IMR-90 (cell line): ENCODE measurements around the gene SLX4IP. TPM values are rescaled to one million over a fixed set of nuclear protein-coding genes. Genes with fewer than 3 reads are reported as not detected.

Experiments used
- ATAC-seq: fragments of 200-7000 bp; cut with Tn5 transposase; 2 replicates; pipeline ENCODE4 v1.9.1; 2020; ENCODE audit warnings: low read depth, mild to moderate bottlenecking, moderate library complexity
- BruUV-seq: library from RNA; stranded (reverse); fragments of 400-500 nt; replicated peaks from 2 replicates; lab custom pipeline; 2021; lab: Mats Ljungman, UMichigan
- CTCF ChIA-PET: fragments of 300-600 bp; formaldehyde crosslinking; extraction: SDS; loops from one replicate; lab custom pipeline; 2021; ENCODE audit warnings: antibody characterized with exemption; lab: Yijun Ruan, JAX
- POLR2A ChIA-PET: fragments of 300-600 bp; sonication (Branson Sonifier 250); formaldehyde crosslinking; loops from one replicate; lab custom pipeline; 2022; ENCODE audit warnings: antibody characterized with exemption; ENCODE audit not compliant: unreplicated experiment; lab: Charles Lee
- DNase-seq: peaks from one replicate; pipeline ENCODE4 v3.0.0; 2013
- H2AFZ ChIP-seq: replicated peaks from 2 replicates; pipeline ENCODE3; 2013; ENCODE audit warnings: low read length, mild to moderate bottlenecking; ENCODE audit not compliant: poor library complexity
- H2AK5ac ChIP-seq: 2 replicates; pipeline ENCODE4 v1.6.1; 2013; ENCODE audit warnings: low read depth, low read length, inconsistent platforms
- H2AK9ac ChIP-seq: replicated peaks from 2 replicates; pipeline ENCODE3; 2013; ENCODE audit warnings: mild to moderate bottlenecking, low read depth, low read length, moderate library complexity; ENCODE audit not compliant: poor library complexity
- H2BK120ac ChIP-seq: 2 replicates; pipeline ENCODE4 v1.6.1; 2013; ENCODE audit warnings: low read depth, low read length, inconsistent platforms
- H2BK15ac ChIP-seq: 3 replicates; pipeline ENCODE4 v1.6.1; 2013; ENCODE audit warnings: low read depth, low read length, inconsistent platforms
- H2BK20ac ChIP-seq: 2 replicates; pipeline ENCODE4 v1.6.1; 2013; ENCODE audit warnings: low read depth, mild to moderate bottlenecking, inconsistent platforms, low read length, moderate library complexity
- H2BK5ac ChIP-seq: 2 replicates; pipeline ENCODE4 v1.6.1; 2013; ENCODE audit warnings: mild to moderate bottlenecking, low read depth, low read length, inconsistent platforms; ENCODE audit not compliant: poor library complexity, severe bottlenecking
- H3K14ac ChIP-seq: replicated peaks from 2 replicates; pipeline ENCODE4 v1.6.1; 2013; ENCODE audit warnings: low read depth, low read length, inconsistent platforms
- H3K18ac ChIP-seq: 2 replicates; pipeline ENCODE4 v1.6.1; 2013; ENCODE audit warnings: low read depth, low read length, control low read depth
- H3K23ac ChIP-seq: 2 replicates; pipeline ENCODE4 v1.6.1; 2013; ENCODE audit warnings: low read depth, low read length, inconsistent platforms
- H3K27ac ChIP-seq: 2 replicates; pipeline ENCODE4 v1.5.1; 2013; ENCODE audit warnings: mild to moderate bottlenecking, control low read depth, low read length; ENCODE audit not compliant: insufficient read depth
- H3K27me3 ChIP-seq: 2 replicates; pipeline ENCODE4 v1.6.1; 2013; ENCODE audit warnings: low read length; ENCODE audit not compliant: control insufficient read depth, insufficient read depth
- H3K36me3 ChIP-seq: 2 replicates; pipeline ENCODE4 v1.6.1; 2013; ENCODE audit warnings: low read length, mixed read lengths; ENCODE audit not compliant: control insufficient read depth, insufficient read depth
- H3K4ac ChIP-seq: 2 replicates; pipeline ENCODE4 v1.6.1; 2013; ENCODE audit warnings: low read depth, low read length, inconsistent platforms
- H3K4me1 ChIP-seq: 2 replicates; pipeline ENCODE4 v1.6.1; 2013; ENCODE audit warnings: low read length, mixed read lengths; ENCODE audit not compliant: control insufficient read depth, insufficient read depth
- H3K4me2 ChIP-seq: 2 replicates; pipeline ENCODE4 v1.6.1; 2013; ENCODE audit warnings: low read depth, mild to moderate bottlenecking, control low read depth, low read length, moderate library complexity
- H3K4me3 ChIP-seq: 2 replicates; pipeline ENCODE4 v1.5.1; 2013; ENCODE audit warnings: low read depth, mild to moderate bottlenecking, control low read depth, low read length, moderate library complexity; ENCODE audit not compliant: insufficient read depth
- H3K56ac ChIP-seq: 2 replicates; pipeline ENCODE4 v1.6.1; 2013; ENCODE audit warnings: low read length, inconsistent platforms; ENCODE audit not compliant: insufficient read depth; ENCODE audit errors: extremely low read depth
- H3K79me1 ChIP-seq, 2 experiments: 2 replicates each; pipeline ENCODE4 v1.6.1; 2013; ENCODE audit warnings: low read length in 2 of 2, inconsistent platforms in 1 of 2, low read depth in 1 of 2
- H3K9ac ChIP-seq: 2 replicates; pipeline ENCODE4 v1.6.1; 2013; ENCODE audit warnings: low read depth, low read length, control low read depth
- H3K9me1 ChIP-seq: 2 replicates; pipeline ENCODE4 v1.6.1; 2013; ENCODE audit warnings: low read length, inconsistent platforms; ENCODE audit not compliant: insufficient read depth
- H3K9me3 ChIP-seq: 2 replicates; pipeline ENCODE4 v1.6.1; 2013; ENCODE audit warnings: low read length; ENCODE audit not compliant: control insufficient read depth, insufficient read depth
- H4K20me1 ChIP-seq: 2 replicates; pipeline ENCODE4 v1.6.1; 2013; ENCODE audit warnings: low read length, inconsistent platforms; ENCODE audit not compliant: insufficient read depth
- H4K5ac ChIP-seq: 2 replicates; pipeline ENCODE4 v1.6.1; 2013; ENCODE audit warnings: mild to moderate bottlenecking, low read depth, low read length, control low read depth
- H4K8ac ChIP-seq, 2 experiments: 2 replicates each; pipeline ENCODE4 v1.6.1; 2013; ENCODE audit warnings: low read depth in 2 of 2, low read length in 2 of 2, control low read depth in 1 of 2, inconsistent platforms in 1 of 2
- H4K91ac ChIP-seq: 2 replicates; pipeline ENCODE4 v1.6.1; 2013; ENCODE audit warnings: low read depth, low read length, inconsistent platforms; ENCODE audit not compliant: insufficient read depth
- BHLHE40 ChIP-seq: fragments of 150-350 bp; IDR thresholded peaks from 2 replicates; pipeline ENCODE4 v1.6.1; 2016; ENCODE audit warnings: mild to moderate bottlenecking, low read depth, low read length
- CEBPB ChIP-seq: IDR thresholded peaks from 2 replicates; pipeline ENCODE4 v1.6.1; 2012; ENCODE audit warnings: low read depth, low read length, improper control_type of control experiment
- CHD1 ChIP-seq: IDR thresholded peaks from 2 replicates; pipeline ENCODE4 v1.6.1; 2012; ENCODE audit warnings: low read depth, low read length, improper control_type of control experiment
- MAZ ChIP-seq: IDR thresholded peaks from 2 replicates; pipeline ENCODE4 v1.6.1; 2012; ENCODE audit warnings: low read depth, mild to moderate bottlenecking, low read length, improper control_type of control experiment, moderate library complexity, borderline replicate concordance
- NFE2L2 ChIP-seq: fragments of 150-350 bp; IDR thresholded peaks from 2 replicates; pipeline ENCODE4 v1.6.1; 2016; ENCODE audit warnings: low read depth, mild to moderate bottlenecking, low read length
- POLR2A ChIP-seq: IDR thresholded peaks from 2 replicates; pipeline ENCODE4 v1.6.1; 2012; ENCODE audit warnings: mild to moderate bottlenecking, low read depth, low read length
- RAD21 ChIP-seq: IDR thresholded peaks from 2 replicates; pipeline ENCODE4 v1.6.1; 2012; ENCODE audit warnings: low read length, improper control_type of control experiment
- RCOR1 ChIP-seq: IDR thresholded peaks from 2 replicates; pipeline ENCODE4 v1.6.1; 2012; ENCODE audit warnings: mild to moderate bottlenecking, low read length, improper control_type of control experiment; ENCODE audit not compliant: insufficient replicate concordance
- RFX5 ChIP-seq: IDR thresholded peaks from 2 replicates; pipeline ENCODE4 v1.8.0; 2012; ENCODE audit warnings: low read depth, mild to moderate bottlenecking, low read length, moderate library complexity
- SMC3 ChIP-seq: fragments of 150-350 bp; IDR thresholded peaks from 2 replicates; pipeline ENCODE4 v1.6.1; 2016; ENCODE audit warnings: low read depth, mild to moderate bottlenecking, antibody characterized with exemption, low read length, moderate library complexity
- WGBS, 2 experiments: methylation state at CpG; one replicate each; pipeline versions ENCODE4 v1.1.5 to v1.1.7; 2013; ENCODE audit warnings: missing lambda C conversion rate in 2 of 2; ENCODE audit not compliant: insufficient read length in 1 of 2; ENCODE audit errors: extremely low coverage in 2 of 2; 5-methylcytosine and 5-hydroxymethylcytosine counted together
- dilution Hi-C: fragments of 300-500 bp; cut with HindIII; formaldehyde crosslinking; loops from one replicate; pipeline ENCODE4 v1.14.3; 2018; ENCODE audit warnings: low sequenced_read_pairs; ENCODE audit not compliant: unreplicated experiment
- in situ Hi-C: fragments of 300-500 bp; cut with MboI; formaldehyde crosslinking; loops from 3 replicates; pipeline ENCODE4 v1.14.3; 2019; ENCODE audit warnings: low sequenced_read_pairs, inconsistent platforms, mixed read lengths
- intact Hi-C: fragments of 100-400 bp; cut with micrococcal nuclease; formaldehyde crosslinking; loops from 2 replicates; pipeline ENCODE4 v1.10.0; 2022
- polyA plus RNA-seq, 3 experiments: library from polyadenylated mRNA; depleted of rRNA; stranded (reverse); fragments of >200 nt; gene quantifications; 2 replicates each; pipeline ENCODE4 v1.2.3, GENCODE V29; 2012; ENCODE audit warnings: low replicate concordance in 1 of 3
- total RNA-seq: library from RNA; depleted of rRNA; stranded (reverse); fragments of >200 nt; gene quantifications from 2 replicates; pipeline ENCODE4 v1.2.3, GENCODE V29; 2012
- TF ChIP-seq, protein P1 (sequence below): conservative IDR thresholded peaks from 2 replicates; pipeline ENCODE4 v1.5.1; 2012; ENCODE audit warnings: mild to moderate bottlenecking, low read depth, low read length, improper control_type of control experiment
- TF ChIP-seq, protein P2 (sequence below): fragments of 150-350 bp; IDR thresholded peaks from 2 replicates; pipeline ENCODE4 v1.6.1; 2016; ENCODE audit warnings: low read depth, mild to moderate bottlenecking, low read length, moderate library complexity, borderline replicate concordance
- TF ChIP-seq, protein P3 (sequence below): fragments of 150-350 bp; IDR thresholded peaks from 2 replicates; pipeline ENCODE4 v1.6.1; 2017; ENCODE audit warnings: mild to moderate bottlenecking, antibody characterized with exemption, low read length, low read depth

Gene SLX4IP
- total and polyA plus RNA-seq, 2 of the 4 experiments (the other 2 are of a cell fraction), result 1.3 to 5.9 TPM

DNA sequence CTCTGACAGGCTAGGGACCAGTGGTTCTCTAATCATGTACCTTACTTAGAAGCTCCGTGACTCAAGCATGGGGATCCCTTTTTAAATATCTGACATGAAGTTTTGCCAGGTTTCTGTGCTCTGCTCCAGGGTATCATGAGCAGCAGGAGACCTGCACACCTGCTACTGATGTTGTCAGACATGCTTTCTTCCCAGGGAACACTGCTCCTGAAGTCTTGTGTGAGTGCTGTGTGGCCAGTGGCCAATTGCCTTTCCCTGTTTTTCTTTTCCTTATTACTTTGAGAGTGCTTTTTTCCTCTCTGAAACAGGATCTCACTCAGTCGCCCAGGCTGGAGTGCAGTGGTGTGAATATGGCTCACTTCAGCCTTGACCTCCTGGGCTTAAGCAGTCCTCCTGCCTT lies 26.4 kb downstream of the SLX4IP start:
- TF ChIP-seq, protein P1, sequence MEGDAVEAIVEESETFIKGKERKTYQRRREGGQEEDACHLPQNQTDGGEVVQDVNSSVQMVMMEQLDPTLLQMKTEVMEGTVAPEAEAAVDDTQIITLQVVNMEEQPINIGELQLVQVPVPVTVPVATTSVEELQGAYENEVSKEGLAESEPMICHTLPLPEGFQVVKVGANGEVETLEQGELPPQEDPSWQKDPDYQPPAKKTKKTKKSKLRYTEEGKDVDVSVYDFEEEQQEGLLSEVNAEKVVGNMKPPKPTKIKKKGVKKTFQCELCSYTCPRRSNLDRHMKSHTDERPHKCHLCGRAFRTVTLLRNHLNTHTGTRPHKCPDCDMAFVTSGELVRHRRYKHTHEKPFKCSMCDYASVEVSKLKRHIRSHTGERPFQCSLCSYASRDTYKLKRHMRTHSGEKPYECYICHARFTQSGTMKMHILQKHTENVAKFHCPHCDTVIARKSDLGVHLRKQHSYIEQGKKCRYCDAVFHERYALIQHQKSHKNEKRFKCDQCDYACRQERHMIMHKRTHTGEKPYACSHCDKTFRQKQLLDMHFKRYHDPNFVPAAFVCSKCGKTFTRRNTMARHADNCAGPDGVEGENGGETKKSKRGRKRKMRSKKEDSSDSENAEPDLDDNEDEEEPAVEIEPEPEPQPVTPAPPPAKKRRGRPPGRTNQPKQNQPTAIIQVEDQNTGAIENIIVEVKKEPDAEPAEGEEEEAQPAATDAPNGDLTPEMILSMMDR, result no peak
- TF ChIP-seq CHD1 (no peak), POLR2A (no peak), SMC3 (no peak), RAD21 (no peak), RFX5 (no peak), NFE2L2 (no peak), BHLHE40 (no peak), RCOR1 (no peak), CEBPB (no peak), MAZ (no peak)
- TF ChIP-seq, protein P2, sequence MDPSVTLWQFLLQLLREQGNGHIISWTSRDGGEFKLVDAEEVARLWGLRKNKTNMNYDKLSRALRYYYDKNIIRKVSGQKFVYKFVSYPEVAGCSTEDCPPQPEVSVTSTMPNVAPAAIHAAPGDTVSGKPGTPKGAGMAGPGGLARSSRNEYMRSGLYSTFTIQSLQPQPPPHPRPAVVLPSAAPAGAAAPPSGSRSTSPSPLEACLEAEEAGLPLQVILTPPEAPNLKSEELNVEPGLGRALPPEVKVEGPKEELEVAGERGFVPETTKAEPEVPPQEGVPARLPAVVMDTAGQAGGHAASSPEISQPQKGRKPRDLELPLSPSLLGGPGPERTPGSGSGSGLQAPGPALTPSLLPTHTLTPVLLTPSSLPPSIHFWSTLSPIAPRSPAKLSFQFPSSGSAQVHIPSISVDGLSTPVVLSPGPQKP, result no peak
- TF ChIP-seq, protein P3, sequence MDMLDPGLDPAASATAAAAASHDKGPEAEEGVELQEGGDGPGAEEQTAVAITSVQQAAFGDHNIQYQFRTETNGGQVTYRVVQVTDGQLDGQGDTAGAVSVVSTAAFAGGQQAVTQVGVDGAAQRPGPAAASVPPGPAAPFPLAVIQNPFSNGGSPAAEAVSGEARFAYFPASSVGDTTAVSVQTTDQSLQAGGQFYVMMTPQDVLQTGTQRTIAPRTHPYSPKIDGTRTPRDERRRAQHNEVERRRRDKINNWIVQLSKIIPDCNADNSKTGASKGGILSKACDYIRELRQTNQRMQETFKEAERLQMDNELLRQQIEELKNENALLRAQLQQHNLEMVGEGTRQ, result no peak
- Histone ChIP-seq H3K9ac (no peak overlapping the region), H4K20me1 (no peaks in the 10 kb centered on the region), H3K4ac (no peak overlapping the region), H4K8ac (no peak overlapping the region), H2AK5ac (no peak overlapping the region), H2AK9ac (no peak overlapping the region), H3K9me3 (peaks cover 2% of the 10 kb centered on the region), H3K4me2 (no peak overlapping the region), H3K27ac (no peak overlapping the region), H4K5ac (no peak overlapping the region), H3K4me3 (no peak overlapping the region), H2AFZ (no peak overlapping the region), H3K27me3 (no peaks in the 10 kb centered on the region), H4K91ac (no peak overlapping the region), H3K14ac (0 out of 2 replicates have a peak overlapping the region, but pooled peaks have one; percentile 35), H3K23ac (no peak overlapping the region), H3K18ac (no peak overlapping the region), H3K4me1 (no peaks in the 10 kb centered on the region), H3K9me1 (no peaks in the 10 kb centered on the region), H3K36me3 (no peaks in the 10 kb centered on the region), H3K56ac (no peak overlapping the region), H2BK15ac (no peak overlapping the region), H2BK120ac (no peak overlapping the region), H2BK20ac (no peak overlapping the region), H2BK5ac (no peak overlapping the region), H3K79me1 (peaks cover 8 to 14% of the 10 kb centered on the region in 2 experiments; a peak in 3 of 4 replicates)
- in situ Hi-C loops, result loop anchor here (10.0 kb wide), 2 partner anchors 813 to 1083 kb away; no protein-coding TSS in a partner anchor
- dilution Hi-C loops, result no loop called here
- intact Hi-C loops, result no loop called here
- ChIA-PET POLR2A (no interaction called here), CTCF (no interaction called here)
- BruUV-seq, result no TSS peak
- WGBS, 2 experiments, result no CpG with 5 or more reads among the region's 2 CpGs
- no peak for DNase-seq
- ATAC-seq, result no peak
